Endothelial cell (in vitro differentiated cells): Measurements from ENCODE around the gene SKOR2. TPM values are rescaled to one million over a fixed set of nuclear protein-coding genes. Genes with fewer than 3 reads are reported as not detected.

ENCODE experiments used
- total RNA-seq: library from RNA; stranded (reverse); fragmentation: NEBNext Ultra II Directional; extraction: Animal tissue kit (Norgen Biotek cat#: 25700); gene quantifications from one replicate; pipeline ENCODE4 v1.2.1, GENCODE V29; 2021; ENCODE audit not compliant: unreplicated experiment

Gene SKOR2
- total RNA-seq, 1 donor from 2014 or later, result 0.38 TPM

Other genes starting within 250 kb of the SKOR2 start
- gene ELOA2, start 216.0 kb downstream of the SKOR2 start, total RNA-seq, result not detected
- gene HDHD2, start 101.2 kb downstream of the SKOR2 start, total RNA-seq, result 26.0 TPM
- gene IER3IP1, start 75.3 kb downstream of the SKOR2 start, total RNA-seq, result 16.0 TPM